GM18909 (cell line): ENCODE measurements around the gene SHROOM3.
A peak's percentile ranks its signal among the peaks of the same experiment; 100 is the strongest.

Source experiments
- ATAC-seq: cut with Tn5 transposase; IDR thresholded peaks from one replicate; pipeline ENCODE4 v1.9.1; 2021; ENCODE audit warnings: mild to moderate bottlenecking; ENCODE audit not compliant: unreplicated experiment, poor library complexity

The SHROOM3 gene

GRCh38 chr4:76644831-76645485, 209.9 kb downstream of the SHROOM3 start:
- no peak for ATAC-seq

GRCh38 chr4:76649086-76649485, 214.1 kb downstream of the SHROOM3 start:
- ATAC-seq: no peak

GRCh38 chr4:76651616-76652015, 216.6 kb downstream of the SHROOM3 start:
- no peak for ATAC-seq

GRCh38 chr4:76652389-76652788, 217.4 kb downstream of the SHROOM3 start:
- ATAC-seq: no peak

- ATAC-seq: no peak
Measured at GRCh38 chr4:76654084-76654483, 219.1 kb downstream of the SHROOM3 start.

GRCh38 chr4:76654791-76655190, 219.8 kb downstream of the SHROOM3 start:
- ATAC-seq: no peak

GRCh38 chr4:76655566-76656479, 220.8 kb downstream of the SHROOM3 start:
- no peak for ATAC-seq

GRCh38 chr4:76657443-76657842, 222.4 kb downstream of the SHROOM3 start:
- no peak for ATAC-seq

GRCh38 chr4:76658231-76659102, 223.4 kb downstream of the SHROOM3 start:
- peak; percentile 58 for ATAC-seq

GRCh38 chr4:76659103-76659490, 224.1 kb downstream of the SHROOM3 start:
- ATAC-seq: no peak

- no peak for ATAC-seq
Measured at GRCh38 chr4:76663824-76664223, 228.8 kb downstream of the SHROOM3 start.

GRCh38 chr4:76665153-76665552, 230.1 kb downstream of the SHROOM3 start:
- ATAC-seq: no peak

- no peak for ATAC-seq
Measured at GRCh38 chr4:76665721-76666120, 230.7 kb downstream of the SHROOM3 start.

- peak; percentile 64 for ATAC-seq
Measured at GRCh38 chr4:76666944-76667532, 232.0 kb downstream of the SHROOM3 start.

GRCh38 chr4:76670631-76671030, 235.6 kb downstream of the SHROOM3 start:
- no peak for ATAC-seq

- ATAC-seq: no peak
Measured at GRCh38 chr4:76673362-76673761, 238.3 kb downstream of the SHROOM3 start.

- no peak for ATAC-seq
Measured at GRCh38 chr4:76674983-76675382, 240.0 kb downstream of the SHROOM3 start.

GRCh38 chr4:76677571-76678326, 242.7 kb downstream of the SHROOM3 start:
- ATAC-seq: no peak

- ATAC-seq: no peak
Measured at GRCh38 chr4:76679691-76680090, 244.7 kb downstream of the SHROOM3 start.

GRCh38 chr4:76680952-76681351, 245.9 kb downstream of the SHROOM3 start:
- ATAC-seq: no peak
